HEK293T (cell line): ENCODE measurements around the gene NGEF.

Experiments used
- ARNT ChIP-seq: fragments of 450-650 bp; IDR thresholded peaks from 2 replicates; pipeline ENCODE4 v1.6.1; 2017; ENCODE audit warnings: mild to moderate bottlenecking
- BHLHE40 ChIP-seq: fragments of 450-650 bp; IDR thresholded peaks from 2 replicates; pipeline ENCODE4 v1.6.1; 2016; ENCODE audit warnings: mild to moderate bottlenecking, moderate library complexity, borderline replicate concordance
- ELF4 ChIP-seq: fragments of 450-650 bp; IDR thresholded peaks from 2 replicates; pipeline ENCODE4 v1.6.1; 2017; ENCODE audit warnings: antibody characterized with exemption
- FOXA1 ChIP-seq: fragments of 450-650 bp; IDR thresholded peaks from 2 replicates; pipeline ENCODE4 v1.6.1; 2016; ENCODE audit warnings: mild to moderate bottlenecking
- FOXM1 ChIP-seq: fragments of 450-650 bp; IDR thresholded peaks from 2 replicates; pipeline ENCODE4 v1.6.1; 2017; ENCODE audit warnings: mild to moderate bottlenecking, borderline replicate concordance
- L3MBTL2 ChIP-seq: fragments of 450-650 bp; conservative IDR thresholded peaks from 2 replicates; pipeline ENCODE4 v1.6.1; 2016; ENCODE audit warnings: mild to moderate bottlenecking
- ZNF384 ChIP-seq: fragments of 450-650 bp; IDR thresholded peaks from 2 replicates; pipeline ENCODE4 v1.6.1; 2016
- TF ChIP-seq, protein P1 (sequence below): fragments of 450-650 bp; IDR thresholded peaks from 2 replicates; pipeline ENCODE4 v1.6.1; 2016

GRCh38 chr2:232850039-232850438, 163.0 kb downstream of the NGEF start:
- TF ChIP-seq ZNF384 (no peak), FOXM1 (no peak), ELF4 (no peak), L3MBTL2 (no peak), BHLHE40 (no peak), FOXA1 (no peak), ARNT (no peak)
- TF ChIP-seq, protein P1, sequence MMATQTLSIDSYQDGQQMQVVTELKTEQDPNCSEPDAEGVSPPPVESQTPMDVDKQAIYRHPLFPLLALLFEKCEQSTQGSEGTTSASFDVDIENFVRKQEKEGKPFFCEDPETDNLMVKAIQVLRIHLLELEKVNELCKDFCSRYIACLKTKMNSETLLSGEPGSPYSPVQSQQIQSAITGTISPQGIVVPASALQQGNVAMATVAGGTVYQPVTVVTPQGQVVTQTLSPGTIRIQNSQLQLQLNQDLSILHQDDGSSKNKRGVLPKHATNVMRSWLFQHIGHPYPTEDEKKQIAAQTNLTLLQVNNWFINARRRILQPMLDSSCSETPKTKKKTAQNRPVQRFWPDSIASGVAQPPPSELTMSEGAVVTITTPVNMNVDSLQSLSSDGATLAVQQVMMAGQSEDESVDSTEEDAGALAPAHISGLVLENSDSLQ: no peak
